Body of pancreas (tissue), 4 donors: Measurements from ENCODE around the gene AIMP1. TPM values are rescaled to one million over a fixed set of nuclear protein-coding genes. Genes with fewer than 3 reads are reported as not detected.

ENCODE experiments used
- ATAC-seq: fragments of 150-250 bp; one replicate; pipeline ENCODE4 v1.9.1; 2016
- DNase-seq, 4 donors: peaks; one replicate each; pipeline ENCODE4 v3.0.0-alpha.2; 2019
- H3K27ac ChIP-seq, 4 donors: fragments of 200-600 bp; sonication (generic); 1 replicate in 3 of 4; 2 replicates in 1 of 4; pipeline versions ENCODE4 v1.5.1 to v1.6.1; 2016 to 2019; ENCODE audit warnings: mild to moderate bottlenecking in 1 of 4, mixed read lengths in 1 of 4, moderate library complexity in 1 of 4
- H3K27me3 ChIP-seq, 2 donors: fragments of 200-600 bp; sonication (generic); one replicate each; pipeline ENCODE4 v1.6.0; 2016; ENCODE audit warnings: mild to moderate bottlenecking in 1 of 2
- H3K36me3 ChIP-seq, 2 donors: fragments of 200-600 bp; sonication (generic); replicated peaks in 1 of 2; 2 replicates each; pipeline ENCODE4 v1.5.1; 2016; ENCODE audit warnings: low read depth in 2 of 2; ENCODE audit not compliant: insufficient read depth in 1 of 2
- H3K4me1 ChIP-seq: fragments of 200-600 bp; sonication (generic); one replicate; pipeline ENCODE4 v1.6.0; 2016
- H3K4me3 ChIP-seq, 2 donors: fragments of 200-600 bp; sonication (generic); 1 replicate in 1 of 2; 2 replicates in 1 of 2; pipeline ENCODE4 v1.5.1; 2016 to 2019
- H3K9me3 ChIP-seq, 3 donors: fragments of 200-600 bp; sonication (generic); 1 replicate in 2 of 3; 2 replicates in 1 of 3; pipeline ENCODE4 v1.5.1; 2016
- CTCF ChIP-seq, 7 experiments: fragments of 450-650 bp in 4 of 7; fragments of 200-600 bp in 3 of 7; sonication (generic) in 3 of 7; IDR thresholded peaks; one replicate each; pipeline ENCODE4 v1.5.1; 2016 to 2019; ENCODE audit warnings: antibody characterized with exemption in 7 of 7
- POLR2A ChIP-seq, 3 donors: fragments of 450-650 bp; IDR thresholded peaks; one replicate each; pipeline ENCODE4 v1.6.1; 2016; ENCODE audit warnings: antibody characterized with exemption in 3 of 3, mild to moderate bottlenecking in 2 of 3
- WGBS, 2 donors: methylation state at CpG; one replicate each; pipeline ENCODE4 v1.1.5; 2017; 5-methylcytosine and 5-hydroxymethylcytosine counted together
- intact Hi-C: fragments of 100-400 bp; cut with DNase I; formaldehyde crosslinking; loops from one replicate; pipeline ENCODE4 v1.15.1; 2023
- total RNA-seq, 2 donors: library from RNA; depleted of rRNA; stranded (reverse); fragments of >200 nt; gene quantifications; one replicate each; pipeline ENCODE4 v1.1.0, GENCODE V29; 2016

The AIMP1 gene
- total RNA-seq, 2 donors from 2014 or later: 13.7 to 14.5 TPM

- intact Hi-C loops: no loop called here
- no peak overlapping the region for H3K4me3 ChIP-seq
- TF ChIP-seq POLR2A (IDR thresholded peaks at IDR 0.05): no peak
- TF ChIP-seq CTCF (IDR thresholded peaks at IDR 0.05): no peak
- H3K27me3 ChIP-seq: no peaks in the 10 kb centered on the region
- DNase-seq (no peak), ATAC-seq (no peak)
- no peaks in the 10 kb centered on the region for H3K4me1 ChIP-seq
- 91 to 93% methylated on average over 2 of the region's 2 CpGs for WGBS, 2 donors
- no peak overlapping the region for H3K27ac ChIP-seq
- peaks cover 0 to 6% of the 10 kb centered on the region in 2 donors for H3K36me3 ChIP-seq
- H3K9me3 ChIP-seq: no peaks in the 10 kb centered on the region
These were observed 27.7 kb downstream of the AIMP1 start for GRCh38 chr4:106343865-106344646.

GRCh38 chr4:106344647-106344970 lies 28.3 kb downstream of the AIMP1 start:
- H3K4me1 ChIP-seq: no peaks in the 10 kb centered on the region
- H3K27me3 ChIP-seq: no peaks in the 10 kb centered on the region
- TF ChIP-seq CTCF (IDR thresholded peaks at IDR 0.05): no peak
- no peak for TF ChIP-seq POLR2A (IDR thresholded peaks at IDR 0.05)
- no peak for ATAC-seq
- 86 to 92% methylated on average over 1 of the region's 1 CpG for WGBS, 2 donors
- no peak overlapping the region for H3K27ac ChIP-seq
- intact Hi-C loops: no loop called here
- peaks cover 0 to 6% of the 10 kb centered on the region in 2 donors for H3K36me3 ChIP-seq
- DNase-seq: no peak
- H3K9me3 ChIP-seq: no peaks in the 10 kb centered on the region
- no peak overlapping the region for H3K4me3 ChIP-seq

- Histone ChIP-seq H3K27ac (no peak overlapping the region), H3K9me3 (no peaks in the 10 kb centered on the region), H3K4me3 (no peak overlapping the region), H3K27me3 (no peaks in the 10 kb centered on the region), H3K4me1 (no peaks in the 10 kb centered on the region), H3K36me3 (peaks cover 0 to 6% of the 10 kb centered on the region in 2 donors)
- ATAC-seq (no peak), DNase-seq (no peak)
- intact Hi-C loops: no loop called here
- 83% methylated on average over 1 of the region's 1 CpG for WGBS, 2 donors
- TF ChIP-seq POLR2A (IDR thresholded peaks at IDR 0.05) (no peak), CTCF (IDR thresholded peaks at IDR 0.05) (no peak)
These were observed 30.8 kb downstream of the AIMP1 start for GRCh38 chr4:106347167-106347566.

DNA sequence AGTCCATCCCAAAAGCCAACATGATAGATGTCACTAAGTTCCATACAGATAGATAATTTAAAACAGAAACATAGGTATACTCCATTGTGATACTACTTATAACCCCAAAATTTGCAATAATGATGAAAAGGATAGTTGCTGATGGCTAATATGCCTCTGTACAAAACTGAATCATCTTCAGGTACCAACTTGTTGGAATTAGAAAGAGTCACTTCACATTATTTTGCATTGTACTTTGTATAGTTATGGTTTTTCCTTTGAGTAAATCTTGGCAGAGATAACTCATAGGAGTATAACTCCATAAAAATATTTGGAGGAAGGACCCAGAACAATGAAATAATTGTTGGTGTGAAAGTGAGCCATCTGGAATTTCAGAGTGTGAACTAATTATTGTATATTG lies 34.7 kb downstream of the AIMP1 start:
- DNase-seq (no peak), ATAC-seq (no peak)
- no peak overlapping the region for H3K4me3 ChIP-seq
- H3K36me3 ChIP-seq: peaks cover 0 to 6% of the 10 kb centered on the region in 2 donors
- H3K27ac ChIP-seq: no peak overlapping the region
- no peaks in the 10 kb centered on the region for H3K4me1 ChIP-seq
- no peaks in the 10 kb centered on the region for H3K27me3 ChIP-seq
- no peak for TF ChIP-seq CTCF (IDR thresholded peaks at IDR 0.05)
- no peak for TF ChIP-seq POLR2A (IDR thresholded peaks at IDR 0.05)
- intact Hi-C loops: no loop called here
- H3K9me3 ChIP-seq: no peaks in the 10 kb centered on the region

DNA sequence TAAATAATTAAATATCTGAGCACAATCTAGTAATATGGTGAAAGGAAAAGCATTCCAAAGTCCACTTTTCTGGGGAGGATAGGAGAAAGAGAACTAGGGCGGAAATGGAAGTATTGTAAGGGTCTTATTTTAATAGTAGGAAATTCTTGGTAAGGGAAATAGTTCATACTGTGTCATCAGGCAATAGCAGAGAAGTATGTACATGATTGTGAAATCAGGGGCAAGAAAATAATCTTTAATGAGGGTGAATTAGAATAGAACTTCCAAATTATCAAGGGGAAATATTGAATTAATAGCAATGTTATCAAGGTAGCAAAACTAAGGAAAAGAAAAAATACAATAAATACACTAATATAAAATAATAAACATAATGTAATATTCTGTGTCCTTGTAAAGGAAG lies 37.4 kb downstream of the AIMP1 start:
- H3K27ac ChIP-seq: no peak overlapping the region
- DNase-seq (no peak), ATAC-seq (no peak)
- TF ChIP-seq CTCF (IDR thresholded peaks at IDR 0.05) (no peak), POLR2A (IDR thresholded peaks at IDR 0.05) (no peak)
- no peak overlapping the region for H3K4me3 ChIP-seq
- H3K36me3 ChIP-seq: no peaks in the 10 kb centered on the region
- WGBS, 2 donors: 88 to 93% methylated on average over 1 of the region's 1 CpG
- intact Hi-C loops: no loop called here
- no peaks in the 10 kb centered on the region for H3K27me3 ChIP-seq
- no peaks in the 10 kb centered on the region for H3K4me1 ChIP-seq
- H3K9me3 ChIP-seq: no peaks in the 10 kb centered on the region
